ENCODE data around the gene PDE7B.

- no peak for TF ChIP-seq POLR2A (IDR thresholded peaks at IDR 0.05; ENCODE audit: low read depth, low read length)
- TF ChIP-seq POLR2AphosphoS5 (IDR thresholded peaks at IDR 0.05; ENCODE audit: low read depth, low read length): no peak
Observed at GRCh38 chr6:136181861-136182260, 330.4 kb downstream of the PDE7B start.
